ENCODE results near the gene CABP7. TPM values are rescaled to one million over a fixed set of nuclear protein-coding genes. Genes with fewer than 3 reads are reported as not detected.

CABP7 gene
- total and polyA plus RNA-seq, 2 of the 8 experiments (the other 6 are each of a cell fraction or from before 2014, with no cell fraction given) = 0.20 to 0.36 TPM

GRCh38 chr22:29670626-29671025, 49.2 kb upstream of the CABP7 start:
- Histone ChIP-seq H3K79me2 (ENCODE audit: control insufficient read depth in 1 of 2, insufficient read depth in 2 of 2, low read length in 2 of 2) (no peaks in the 10 kb centered on the region), H2BK20ac (ENCODE audit: low read length) (no peak overlapping the region), H3K9me3 (ENCODE audit: insufficient read depth in 2 of 2, low read depth in 1 of 2, low read length in 1 of 2) (no peaks in the 10 kb centered on the region), H2BK12ac (ENCODE audit: low read depth, low read length) (no peak overlapping the region), H3K79me1 (ENCODE audit: low read depth, low read length) (no peaks in the 10 kb centered on the region), H3K56ac (replicated peaks; ENCODE audit: insufficient read length, low read depth, low read length) (no peak overlapping the region), H2BK120ac (replicated peaks; ENCODE audit: low read depth, low read length) (no peak overlapping the region), H2BK5ac (ENCODE audit: low read depth, low read length) (no peak overlapping the region), H3K18ac (ENCODE audit: extremely low read depth, low read length) (no peak overlapping the region), H4K20me1 (replicated peaks in 1 of 2; ENCODE audit: control insufficient read depth in 1 of 2, insufficient read depth in 2 of 2, low read length in 2 of 2) (peaks cover 0 to 2% of the 10 kb centered on the region in 2 experiments), H3K4ac (replicated peaks; ENCODE audit: insufficient read length, low read depth, low read length) (no peak overlapping the region), H3K4me2 (ENCODE audit: insufficient read depth in 1 of 2, low read depth in 2 of 2, low read length in 2 of 2) (no peak overlapping the region), H3K9ac (replicated peaks in 1 of 4; ENCODE audit: extremely low read depth in 1 of 4, low read depth in 3 of 4, low read length in 3 of 4) (no peak overlapping the region), H3K4me1 (replicated peaks in 1 of 4; ENCODE audit: control insufficient read depth in 3 of 4, insufficient read depth in 4 of 4, low read length in 3 of 4) (peaks cover 0 to 2% (median 0%) of the 10 kb centered on the region in 4 experiments; a peak in 1 of 7 replicates), H4K5ac (ENCODE audit: insufficient read length, low read depth, low read length) (no peak overlapping the region), H3K23ac (ENCODE audit: insufficient read length) (no peak overlapping the region), H3K14ac (ENCODE audit: insufficient read length) (no peak overlapping the region), H3K4me3 (ENCODE audit: extremely low read depth in 1 of 4, insufficient read depth in 2 of 4, low read depth in 3 of 4, low read length in 4 of 4) (no peak overlapping the region), H4K91ac (replicated peaks; ENCODE audit: insufficient read length, low read length) (no peak overlapping the region), H3K27me3 (replicated peaks in 1 of 4; ENCODE audit: control insufficient read depth in 3 of 4, extremely low read depth in 1 of 4, insufficient read depth in 3 of 4, low read length in 3 of 4) (no peaks in the 10 kb centered on the region), H2BK15ac (ENCODE audit: low read length) (no peak overlapping the region), H2AK5ac (ENCODE audit: low read depth, low read length) (no peak overlapping the region), H3K36me3 (ENCODE audit: control insufficient read depth in 2 of 4, insufficient read depth in 4 of 4, low read length in 3 of 4) (peaks cover 6 to 23% (median 16%) of the 10 kb centered on the region in 4 experiments; a peak in 6 of 8 replicates), H2AFZ (ENCODE audit: low read length) (no peak overlapping the region), H3K23me2 (ENCODE audit: low read depth, low read length) (no peaks in the 10 kb centered on the region), H3K27ac (ENCODE audit: low read depth, low read length) (no peak overlapping the region), H4K8ac (ENCODE audit: extremely low read depth, insufficient read depth, low read length) (no peak overlapping the region; the same call in 1 of the 2 replicates)
- no peak for TF ChIP-seq SIX5 (IDR thresholded peaks at IDR 0.05; ENCODE audit: low read depth, low read length)
- TF ChIP-seq, protein P1, sequence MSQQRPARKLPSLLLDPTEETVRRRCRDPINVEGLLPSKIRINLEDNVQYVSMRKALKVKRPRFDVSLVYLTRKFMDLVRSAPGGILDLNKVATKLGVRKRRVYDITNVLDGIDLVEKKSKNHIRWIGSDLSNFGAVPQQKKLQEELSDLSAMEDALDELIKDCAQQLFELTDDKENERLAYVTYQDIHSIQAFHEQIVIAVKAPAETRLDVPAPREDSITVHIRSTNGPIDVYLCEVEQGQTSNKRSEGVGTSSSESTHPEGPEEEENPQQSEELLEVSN (IDR thresholded peaks at IDR 0.05) = 0 out of 2 replicates have a peak, but pooled peaks have one; percentile 17
- ChIA-PET CTCF (ENCODE audit: partially characterized antibody) (interaction anchor here (0.7 to 2.4 kb wide), 6 partner anchors 10 to 48 kb away, joined by 3 to 13 read pairs (median 6); no protein-coding TSS in a partner anchor), POLR2A (ENCODE audit: partially characterized antibody) (no interaction called here)
- DNase-seq (ENCODE audit: low read depth in 1 of 2, low spot score in 2 of 2) (no peak), FAIRE-seq (no peak)
- WGBS, 2 experiments (ENCODE audit: extremely low coverage in 1 of 2, insufficient coverage in 1 of 2, insufficient read length in 1 of 2, insufficient replicate concordance in 2 of 2, low coverage in 1 of 2, low lambda C conversion rate in 2 of 2, missing lambda C conversion rate in 1 of 2) = 85% methylated on average over 3 of the region's 3 CpGs; no CpG with 5 or more reads in 1 of the 2 experiments

All from H1 (cell line).